Measurements from ENCODE around the gene DLGAP4.

GRCh38 chr20:36307412-36308325, 1.5 kb downstream of the DLGAP4 start:
- TF ChIP-seq CTCF (IDR thresholded peaks at IDR 0.05) = no peak
- TF ChIP-seq POLR2AphosphoS5 (IDR thresholded peaks at IDR 0.05) = no peak

Measured in breast epithelium (tissue), 3 donors.